ENCODE measurements around the gene ZNF468.
A peak's percentile ranks its signal among the peaks of the same experiment; 100 is the strongest.
"Not testable (repeated sequence)": the region's sequence is repeated elsewhere in the genome, so short reads cannot be mapped to it uniquely, and the experiment has no call there.

ZNF468 gene

GRCh38 chr19:52857378-52858191 lies at the start of gene ZNF468:
ZNF468 (minus strand) TSS chr19:52857619; CDS start chr19:52854272, 3,347 bp downstream.
- peak; percentile 72 for DNase-seq

GRCh38 chr19:52904052-52904780 lies 46.8 kb upstream of the ZNF468 start:
- not testable (repeated sequence) for DNase-seq

- no peak for DNase-seq
Observed at GRCh38 chr19:52901842-52902241, 44.4 kb upstream of the ZNF468 start.

GRCh38 chr19:52898596-52898995 lies 41.2 kb upstream of the ZNF468 start:
- DNase-seq: not testable (repeated sequence)

DNA sequence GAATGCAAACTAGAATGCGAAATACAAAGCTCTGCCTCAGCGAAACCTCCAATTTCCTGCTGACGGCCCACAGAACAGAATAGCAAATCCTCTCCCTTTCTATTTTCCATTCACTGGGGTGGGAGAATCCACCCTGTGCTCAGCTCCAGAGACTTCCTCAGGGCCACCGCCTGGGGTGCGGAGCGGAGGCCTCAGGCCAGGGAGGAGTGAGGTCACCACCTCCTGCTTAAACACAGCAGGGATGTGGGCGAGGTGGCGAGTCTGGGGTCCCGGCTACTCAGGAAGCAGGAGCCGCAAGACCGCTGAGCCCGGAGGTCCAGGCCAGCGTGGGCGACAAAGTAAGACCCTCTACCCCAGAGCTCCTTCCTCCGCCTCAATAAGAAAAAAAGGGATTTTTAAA lies 40.7 kb upstream of the ZNF468 start:
- DNase-seq: no peak

GRCh38 chr19:52897138-52897935 lies 39.9 kb upstream of the ZNF468 start, which contains the start of gene ZNF320:
ZNF320 (minus strand) TSS chr19:52897635; CDS start chr19:52890255, 7,380 bp downstream.
- DNase-seq: peak; percentile 86

DNA sequence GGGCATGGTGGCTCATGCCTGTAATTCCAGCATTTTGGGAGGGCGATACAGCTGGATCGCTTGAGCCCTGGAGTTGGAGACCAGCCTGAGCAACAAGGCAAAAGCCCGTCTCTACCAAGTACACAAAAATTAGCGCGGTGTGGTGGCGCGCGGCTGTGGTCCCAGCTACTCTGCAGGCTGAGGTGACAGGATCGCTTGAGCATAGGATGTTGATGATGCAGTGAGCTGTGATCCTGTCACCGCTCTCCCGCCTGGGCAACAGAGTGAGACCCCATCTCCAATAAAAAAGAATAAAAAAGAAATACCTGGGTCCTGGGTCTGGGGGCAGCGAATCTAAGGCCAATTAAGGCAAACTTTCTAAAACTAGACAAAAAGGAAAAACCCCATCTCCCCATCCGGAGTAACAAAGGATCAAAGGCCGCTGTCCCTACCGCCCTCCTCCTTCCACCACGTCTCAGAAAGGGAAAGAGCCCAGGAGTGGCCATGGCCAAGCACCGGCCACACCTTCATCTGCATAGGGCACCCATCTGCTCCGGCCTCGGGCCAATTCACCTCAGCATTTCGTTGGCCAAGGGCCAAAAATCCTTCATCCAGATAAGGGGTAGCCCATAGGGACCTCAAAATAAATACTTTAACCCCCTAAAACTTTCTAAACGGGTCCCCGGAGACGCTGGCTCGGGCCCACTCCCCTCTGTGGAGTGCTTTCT lies 39.2 kb upstream of the ZNF468 start:
- peak; percentile 23 for DNase-seq

DNA sequence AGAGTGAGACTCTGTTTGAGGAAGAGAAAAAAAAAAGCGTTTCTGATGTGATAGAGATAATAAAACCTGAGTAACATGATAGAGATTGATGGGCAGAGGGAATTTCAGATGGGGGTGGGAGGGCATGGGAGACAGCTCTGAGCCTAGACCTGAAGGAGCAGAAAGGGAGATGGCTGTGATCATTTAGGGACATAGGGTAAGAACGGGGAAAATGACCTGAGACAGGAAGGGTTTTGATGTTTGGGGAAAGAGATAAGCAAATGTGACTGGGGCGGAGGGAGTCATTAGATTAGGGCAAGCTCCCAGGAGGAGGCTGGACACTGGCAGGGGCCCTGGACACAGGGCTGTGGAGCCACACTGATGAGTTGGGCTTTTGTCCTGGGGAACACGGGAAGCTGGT lies 33.9 kb upstream of the ZNF468 start:
- no peak for DNase-seq

DNA sequence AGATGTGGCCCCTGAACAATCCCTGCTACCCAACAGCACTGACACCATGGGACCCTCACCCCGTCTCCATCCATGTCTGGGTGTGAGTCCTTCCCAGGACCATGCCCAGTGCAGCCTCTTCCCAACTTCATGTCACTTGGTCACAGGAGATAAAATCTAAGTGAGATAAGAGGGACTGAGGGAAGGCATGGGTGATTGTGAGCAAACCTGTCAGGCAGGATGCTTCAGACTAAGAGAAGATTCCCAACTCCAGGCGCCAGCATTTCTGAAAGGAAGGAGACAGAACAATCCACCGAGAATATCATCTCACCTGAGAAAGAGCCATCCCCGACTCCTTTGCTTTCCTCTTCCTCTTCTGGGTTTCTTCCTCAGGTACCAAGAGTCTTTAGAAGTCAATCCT lies 32.5 kb upstream of the ZNF468 start:
- DNase-seq: no peak

DNA sequence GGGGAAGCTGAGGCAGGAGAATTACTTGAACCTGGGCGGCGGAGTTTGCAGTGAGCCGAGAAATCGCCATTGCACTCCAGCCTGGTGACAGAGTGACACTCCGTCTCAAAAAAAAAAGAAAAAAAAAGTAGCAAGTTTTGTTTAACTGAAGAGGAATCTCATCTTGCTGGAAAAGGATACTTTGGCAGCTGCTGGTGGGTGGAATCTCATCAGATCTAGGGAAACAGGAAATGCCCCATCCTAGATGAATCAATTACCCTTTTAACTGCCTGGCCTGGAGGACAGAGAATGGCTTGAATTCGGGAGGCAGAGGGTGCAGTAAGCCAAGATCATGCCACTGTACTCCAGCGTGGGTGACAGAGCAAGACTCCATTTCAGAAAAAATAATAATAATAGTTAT lies 31.7 kb upstream of the ZNF468 start:
- DNase-seq: no peak

GRCh38 chr19:52880895-52881389 lies 23.5 kb upstream of the ZNF468 start:
- no peak for DNase-seq

DNA sequence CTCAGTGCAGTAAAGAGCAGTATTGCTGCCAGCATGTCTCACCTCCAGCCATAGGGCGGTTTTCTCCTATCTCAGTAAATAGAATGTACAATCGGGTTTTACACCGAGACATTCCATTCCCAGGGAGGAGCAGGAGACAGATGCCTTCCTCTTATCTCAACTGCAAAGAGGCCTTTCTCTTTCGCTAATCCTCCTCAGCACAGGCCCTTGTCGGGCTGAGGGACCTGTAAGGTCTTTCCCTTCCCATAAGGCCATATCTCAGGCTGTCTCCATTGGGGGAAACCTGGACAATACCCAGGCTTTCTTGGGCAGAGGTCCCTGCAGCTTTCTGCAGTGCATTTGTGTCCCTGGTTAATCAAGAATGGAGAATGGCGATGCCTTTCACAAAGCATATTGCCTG lies 15.6 kb upstream of the ZNF468 start:
- DNase-seq: not testable (repeated sequence)

DNA sequence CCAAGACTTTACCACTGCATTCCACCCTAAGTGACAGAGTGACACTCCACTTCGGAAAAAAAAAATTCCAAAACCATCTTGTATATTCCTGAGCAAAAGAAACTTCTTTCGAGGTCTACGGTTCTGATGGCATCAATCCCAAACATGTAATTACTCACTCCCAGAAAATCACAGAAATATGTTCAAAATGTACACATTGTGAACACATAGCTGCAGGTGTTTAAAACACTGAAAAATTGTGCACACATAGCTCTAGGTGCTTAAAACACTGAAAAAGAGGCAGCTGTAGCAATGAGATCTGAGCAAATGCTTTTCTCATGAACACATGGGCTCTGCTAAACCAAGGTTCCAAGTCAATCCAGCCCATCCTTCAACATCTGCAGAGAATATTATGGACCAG lies 14.0 kb upstream of the ZNF468 start:
- no peak for DNase-seq

GRCh38 chr19:52868031-52868430 lies 10.6 kb upstream of the ZNF468 start:
- DNase-seq: not testable (repeated sequence)

- DNase-seq: not testable (repeated sequence)
Observed at GRCh38 chr19:52856540-52857377, 660 bp downstream of the ZNF468 start.

GRCh38 chr19:52847352-52847751 lies 10.1 kb downstream of the ZNF468 start:
- not testable (repeated sequence) for DNase-seq

- not testable (repeated sequence) for DNase-seq
Observed at GRCh38 chr19:52840825-52841465, 16.5 kb downstream of the ZNF468 start.

DNA sequence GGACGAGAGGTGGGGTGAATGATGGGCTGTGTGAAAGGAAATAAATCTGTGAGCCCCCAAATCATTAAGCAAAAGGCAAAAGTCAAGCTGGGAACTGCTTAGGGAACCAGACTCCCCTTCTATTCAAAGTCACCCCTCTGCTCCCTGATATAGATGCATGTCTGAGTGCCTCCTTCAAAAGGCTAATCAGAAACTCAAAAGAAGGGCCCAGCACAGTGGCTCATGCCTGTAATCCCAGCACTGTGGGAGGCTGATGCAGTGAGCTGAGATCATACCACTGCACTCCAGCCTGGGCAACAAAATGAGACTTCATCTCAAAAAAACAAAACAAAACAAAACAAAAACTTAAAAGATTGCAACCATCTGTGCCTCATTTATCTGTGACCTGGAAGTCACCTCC lies 23.1 kb downstream of the ZNF468 start:
- not testable (repeated sequence) for DNase-seq

GRCh38 chr19:52833541-52833940 lies 23.9 kb downstream of the ZNF468 start:
- DNase-seq: not testable (repeated sequence)

DNA sequence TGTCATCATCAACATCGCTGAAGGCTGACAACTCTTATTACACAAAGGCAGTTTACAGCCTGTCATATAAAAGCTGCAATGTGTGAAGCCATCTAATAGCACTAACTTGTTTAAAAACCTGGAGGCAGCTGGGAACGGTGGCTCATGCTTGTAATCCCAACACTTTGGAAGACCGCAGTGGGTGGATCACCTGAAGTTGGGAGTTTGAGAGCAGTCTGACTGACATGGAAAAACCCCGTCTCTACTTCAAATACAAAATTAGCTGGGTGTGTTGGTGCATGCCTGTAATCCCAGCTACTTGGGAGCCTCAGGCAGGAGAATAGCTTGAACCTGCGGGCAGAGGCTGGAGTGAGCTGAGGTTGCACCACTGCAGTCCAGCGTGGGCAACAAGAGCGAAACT lies 27.6 kb downstream of the ZNF468 start:
- not testable (repeated sequence) for DNase-seq

DNA sequence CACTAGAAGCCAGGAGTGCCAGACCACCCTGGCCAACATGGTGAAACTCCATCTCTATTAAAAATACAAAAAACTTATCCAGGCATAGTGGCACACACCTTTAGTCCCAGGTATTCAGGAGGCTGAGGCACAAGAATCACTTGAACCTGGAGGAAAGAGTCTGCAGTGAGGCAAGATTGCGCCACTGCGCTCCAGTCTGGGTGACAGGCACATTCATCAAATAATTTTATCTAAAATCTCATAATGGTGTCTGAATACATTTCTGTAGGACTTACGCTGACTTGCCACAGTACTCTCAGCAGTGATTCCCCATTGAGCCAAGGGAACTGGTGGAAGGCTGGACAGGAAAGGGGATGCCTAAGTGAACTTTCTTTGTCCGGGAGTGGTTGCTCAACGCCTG lies 31.7 kb downstream of the ZNF468 start:
- DNase-seq: no peak

Data from NCI-H748 treated with DMSO at 0.1 percent for 48 hours (cell line).